Stomach smooth muscle (tissue), 2 donors: Measurements from ENCODE around the gene GPN1.
"Not testable (repeated sequence)": the region's sequence is repeated elsewhere in the genome, so short reads cannot be mapped to it uniquely, and the experiment has no call there.

ENCODE experiments used
- H3K27ac ChIP-seq: one replicate; pipeline ENCODE4 v1.7.0; 2013; ENCODE audit warnings: mild to moderate bottlenecking, low read length, inconsistent platforms
- H3K27me3 ChIP-seq, 2 donors: one replicate each; pipeline ENCODE4 v1.7.0; 2013; ENCODE audit warnings: low read length in 2 of 2; ENCODE audit not compliant: insufficient read depth in 2 of 2, control insufficient read depth in 1 of 2
- H3K36me3 ChIP-seq, 2 donors: one replicate each; pipeline ENCODE4 v1.7.0; 2013; ENCODE audit warnings: low read length in 2 of 2; ENCODE audit not compliant: control insufficient read depth in 2 of 2, insufficient read depth in 2 of 2
- H3K4me1 ChIP-seq: one replicate; pipeline ENCODE4 v1.7.0; 2013; ENCODE audit warnings: low read length; ENCODE audit not compliant: control insufficient read depth, insufficient read depth
- H3K4me3 ChIP-seq, 2 donors: one replicate each; pipeline ENCODE4 v1.7.0; 2013; ENCODE audit warnings: low read length in 2 of 2
- H3K9ac ChIP-seq, 2 donors: one replicate each; pipeline ENCODE4 v1.7.0; 2013; ENCODE audit warnings: low read length in 2 of 2, mild to moderate bottlenecking in 1 of 2
- H3K9me3 ChIP-seq, 2 donors: one replicate each; pipeline ENCODE4 v1.7.0; 2013; ENCODE audit warnings: low read length in 2 of 2; ENCODE audit not compliant: control insufficient read depth in 2 of 2
- donor health status: healthy.
- donor health status: Pancreatic carcinoma.

The GPN1 gene

GRCh38 chr2:27593240-27593639 is 35.6 kb upstream of the GPN1 start:
- Histone ChIP-seq H3K36me3 (no peaks in the 10 kb centered on the region), H3K9me3 (peaks cover 0 to 5% of the 10 kb centered on the region in 2 donors), H3K9ac (no peak overlapping the region), H3K27ac (no peak overlapping the region), H3K4me3 (no peak overlapping the region), H3K4me1 (no peaks in the 10 kb centered on the region), H3K27me3 (no peaks in the 10 kb centered on the region)

GRCh38 chr2:27594020-27594703 is 34.7 kb upstream of the GPN1 start:
- not testable (repeated sequence) for H3K4me1 ChIP-seq, H3K9ac ChIP-seq, H3K27ac ChIP-seq, H3K9me3 ChIP-seq, H3K36me3 ChIP-seq, H3K27me3 ChIP-seq, H3K4me3 ChIP-seq

- not testable (repeated sequence) for H3K27ac ChIP-seq, H3K36me3 ChIP-seq, H3K9me3 ChIP-seq, H3K4me1 ChIP-seq, H3K4me3 ChIP-seq, H3K27me3 ChIP-seq, H3K9ac ChIP-seq
Observed at GRCh38 chr2:27595412-27595811, 33.4 kb upstream of the GPN1 start.

- Histone ChIP-seq H3K27ac (no peak overlapping the region), H3K4me3 (no peak overlapping the region), H3K9ac (no peak overlapping the region), H3K4me1 (no peaks in the 10 kb centered on the region), H3K36me3 (peaks cover 13 to 15% of the 10 kb centered on the region in 2 donors), H3K9me3 (no peaks in the 10 kb centered on the region), H3K27me3 (no peaks in the 10 kb centered on the region)
Observed at GRCh38 chr2:27596627-27597026, 32.2 kb upstream of the GPN1 start.

- Histone ChIP-seq H3K4me3 (no peak overlapping the region), H3K9me3 (no peaks in the 10 kb centered on the region), H3K27me3 (no peaks in the 10 kb centered on the region), H3K27ac (no peak overlapping the region), H3K36me3 (peaks cover 40 to 43% of the 10 kb centered on the region in 2 donors), H3K9ac (no peak overlapping the region), H3K4me1 (no peaks in the 10 kb centered on the region)
Observed at GRCh38 chr2:27606611-27607010, 22.2 kb upstream of the GPN1 start.

- no peak overlapping the region for H3K9ac ChIP-seq
- H3K27me3 ChIP-seq, result no peaks in the 10 kb centered on the region
- no peaks in the 10 kb centered on the region for H3K4me1 ChIP-seq
- H3K27ac ChIP-seq, result no peak overlapping the region
- H3K36me3 ChIP-seq, result peaks cover 28 to 32% of the 10 kb centered on the region in 2 donors
- no peak overlapping the region for H3K4me3 ChIP-seq
- no peaks in the 10 kb centered on the region for H3K9me3 ChIP-seq
Observed at GRCh38 chr2:27613985-27614384, 14.9 kb upstream of the GPN1 start.

- no peaks in the 10 kb centered on the region for H3K9me3 ChIP-seq
- H3K36me3 ChIP-seq, result peaks cover 32 to 33% of the 10 kb centered on the region in 2 donors
- H3K4me3 ChIP-seq, result no peak overlapping the region
- H3K27ac ChIP-seq, result no peak overlapping the region
- no peaks in the 10 kb centered on the region for H3K27me3 ChIP-seq
- H3K9ac ChIP-seq, result no peak overlapping the region
- no peaks in the 10 kb centered on the region for H3K4me1 ChIP-seq
Observed at GRCh38 chr2:27615316-27615715, 13.5 kb upstream of the GPN1 start.

GRCh38 chr2:27621524-27621923 is 7.3 kb upstream of the GPN1 start:
- Histone ChIP-seq H3K27ac (no peak overlapping the region), H3K4me3 (no peak overlapping the region), H3K9me3 (no peaks in the 10 kb centered on the region), H3K27me3 (no peaks in the 10 kb centered on the region), H3K36me3 (peaks cover 39 to 49% of the 10 kb centered on the region in 2 donors), H3K9ac (no peak overlapping the region), H3K4me1 (no peaks in the 10 kb centered on the region)

GRCh38 chr2:27622921-27623384 is 5.9 kb upstream of the GPN1 start:
- H3K36me3 ChIP-seq, result peaks cover 27 to 40% of the 10 kb centered on the region in 2 donors
- H3K9me3 ChIP-seq, result no peaks in the 10 kb centered on the region
- no peak overlapping the region for H3K9ac ChIP-seq
- no peaks in the 10 kb centered on the region for H3K27me3 ChIP-seq
- H3K4me1 ChIP-seq, result peaks cover 4% of the 10 kb centered on the region
- H3K4me3 ChIP-seq, result no peak overlapping the region
- H3K27ac ChIP-seq, result no peak overlapping the region

GRCh38 chr2:27624943-27625342 is 3.9 kb upstream of the GPN1 start:
- Histone ChIP-seq H3K9ac (no peak overlapping the region), H3K36me3 (peaks cover 23 to 33% of the 10 kb centered on the region in 2 donors), H3K4me1 (peaks cover 11% of the 10 kb centered on the region), H3K4me3 (no peak overlapping the region), H3K9me3 (no peaks in the 10 kb centered on the region), H3K27ac (no peak overlapping the region), H3K27me3 (no peaks in the 10 kb centered on the region)

- H3K27me3 ChIP-seq, H3K4me3 ChIP-seq, H3K27ac ChIP-seq, H3K9me3 ChIP-seq, H3K9ac ChIP-seq: not testable (repeated sequence)
- peaks cover 20 to 28% of the 10 kb centered on the region in 2 donors for H3K36me3 ChIP-seq
- peaks cover 13% of the 10 kb centered on the region for H3K4me1 ChIP-seq
Observed at GRCh38 chr2:27626323-27626722, 2.5 kb upstream of the GPN1 start.
